Endothelial cell of umbilical vein (primary cell): ENCODE data around the gene CCL21. TPM values are rescaled to one million over a fixed set of nuclear protein-coding genes. Genes with fewer than 3 reads are reported as not detected.

ENCODE experiments used
- BruUV-seq: library from RNA; stranded (reverse); fragments of 400-500 nt; replicated peaks from 2 replicates; lab custom pipeline; 2021; lab: Mats Ljungman, UMichigan
- CTCF ChIA-PET: fragments of 300-600, 350-600 bp; sonication (Branson Sonifier 250); formaldehyde crosslinking; loops from one replicate; lab custom pipeline; 2021; ENCODE audit warnings: antibody characterized with exemption, inconsistent platforms; lab: Charles Lee
- POLR2A ChIA-PET: fragments of 300-600, 350-600 bp; sonication (Branson Sonifier 250); formaldehyde crosslinking; loops from one replicate; lab custom pipeline; 2021; ENCODE audit warnings: antibody characterized with exemption, inconsistent platforms; lab: Charles Lee
- DNase-seq: peaks from one replicate; pipeline ENCODE4 v3.0.0-alpha.2; 2011; ENCODE audit warnings: low read depth, low spot score
- FAIRE-seq: peaks from 2 replicates; lab custom pipeline; 2011; peaks lifted over from hg19 to GRCh38; lab: Jason Lieb, UNC
- H2AFZ ChIP-seq: 2 replicates; pipeline ENCODE4 v1.6.0; 2012; ENCODE audit warnings: low read depth, low read length, control low read depth, inconsistent platforms
- H3K27ac ChIP-seq: 2 replicates; pipeline ENCODE4 v1.5.1; 2011; ENCODE audit warnings: low read depth, mild to moderate bottlenecking, control low read depth, low read length, moderate library complexity; ENCODE audit not compliant: insufficient read depth
- H3K27me3 ChIP-seq, 2 experiments: 2 replicates each; pipeline versions ENCODE4 v1.6.0 to v1.6.1; 2011; ENCODE audit warnings: low read length in 2 of 2, mixed read lengths in 1 of 2; ENCODE audit not compliant: control insufficient read depth in 2 of 2, insufficient read depth in 2 of 2
- H3K36me3 ChIP-seq, 2 experiments: 2 replicates in 1 of 2; 3 replicates in 1 of 2; pipeline ENCODE4 v1.5.1; 2011; ENCODE audit warnings: low read length in 2 of 2, mild to moderate bottlenecking in 1 of 2, moderate library complexity in 1 of 2; ENCODE audit not compliant: control insufficient read depth in 2 of 2, insufficient read depth in 2 of 2; ENCODE audit errors: extremely low read depth in 1 of 2
- H3K4me1 ChIP-seq: 3 replicates; pipeline ENCODE4 v1.5.1; 2011; ENCODE audit warnings: mild to moderate bottlenecking, low read length; ENCODE audit not compliant: control insufficient read depth, insufficient read depth; ENCODE audit errors: extremely low read depth
- H3K4me2 ChIP-seq: 2 replicates; pipeline ENCODE4 v1.6.1; 2011; ENCODE audit warnings: low read length, control low read depth, mixed read lengths; ENCODE audit not compliant: insufficient read depth
- H3K4me3 ChIP-seq, 3 experiments: fragments of 200-600 bp in 1 of 3; sonication (generic), shearing (Covaris generic) in 1 of 3; replicated peaks in 1 of 3; 2 replicates each; pipeline ENCODE4 v1.5.1; 2011 to 2016; ENCODE audit warnings: control low read depth in 3 of 3, low read length in 3 of 3, mild to moderate bottlenecking in 2 of 3, inconsistent platforms in 1 of 3, low read depth in 1 of 3, moderate library complexity in 1 of 3; ENCODE audit not compliant: insufficient read depth in 1 of 3
- H3K79me2 ChIP-seq: 2 replicates; pipeline ENCODE4 v1.6.0; 2012; ENCODE audit warnings: low read length, inconsistent platforms; ENCODE audit not compliant: control insufficient read depth, insufficient read depth
- H3K9ac ChIP-seq: replicated peaks from 2 replicates; pipeline ENCODE3; 2011; ENCODE audit warnings: low read length, control low read depth; ENCODE audit not compliant: insufficient read depth; ENCODE audit errors: extremely low read depth
- H3K9me1 ChIP-seq: replicated peaks from 3 replicates; pipeline ENCODE4 v1.6.0; 2011; ENCODE audit warnings: mild to moderate bottlenecking, low read length; ENCODE audit not compliant: control insufficient read depth, insufficient read depth; ENCODE audit errors: extremely low read depth
- H3K9me3 ChIP-seq: replicated peaks from 2 replicates; pipeline ENCODE4 v1.5.1; 2012; ENCODE audit warnings: low read length, inconsistent platforms; ENCODE audit not compliant: control insufficient read depth, insufficient read depth
- H4K20me1 ChIP-seq: replicated peaks from 2 replicates; pipeline ENCODE3; 2011; ENCODE audit warnings: mild to moderate bottlenecking, low read length; ENCODE audit not compliant: control insufficient read depth, insufficient read depth; ENCODE audit errors: extremely low read depth
- EZH2 ChIP-seq: IDR thresholded peaks from 2 replicates; pipeline ENCODE4 v1.6.1; 2012; ENCODE audit warnings: borderline replicate concordance, low read depth, mild to moderate bottlenecking, moderate library complexity, low read length, inconsistent platforms; ENCODE audit not compliant: severe bottlenecking
- FOS ChIP-seq: IDR thresholded peaks from 2 replicates; pipeline ENCODE4 v1.6.1; 2011; ENCODE audit warnings: mild to moderate bottlenecking, low read length, moderate library complexity, borderline replicate concordance; ENCODE audit not compliant: insufficient read depth
- GATA2 ChIP-seq: IDR thresholded peaks from 2 replicates; pipeline ENCODE4 v1.7.0; 2011; ENCODE audit warnings: low read depth, mild to moderate bottlenecking, moderate library complexity, mixed read lengths, low read length; ENCODE audit not compliant: insufficient read length, insufficient read depth
- JUN ChIP-seq: IDR thresholded peaks from 2 replicates; pipeline ENCODE4 v1.6.1; 2011; ENCODE audit warnings: borderline replicate concordance, low read depth; ENCODE audit not compliant: insufficient read length, insufficient read depth
- MAX ChIP-seq: IDR thresholded peaks from 2 replicates; pipeline ENCODE4 v1.6.1; 2011; ENCODE audit not compliant: insufficient read depth, insufficient read length
- MYC ChIP-seq: IDR thresholded peaks from one replicate; pipeline ENCODE4 v1.6.1; 2011; ENCODE audit warnings: mild to moderate bottlenecking, low read depth, low read length
- POLR2A ChIP-seq: IDR thresholded peaks from 2 replicates; pipeline ENCODE4 v1.6.1; 2012; ENCODE audit warnings: low read depth, mild to moderate bottlenecking, control low read depth, low read length
- POLR2AphosphoS5 ChIP-seq: IDR thresholded peaks from 2 replicates; pipeline ENCODE4 v1.6.1; 2012; ENCODE audit warnings: low read depth, mild to moderate bottlenecking, control low read depth, low read length, moderate library complexity; ENCODE audit not compliant: insufficient read depth
- dilution Hi-C: fragments of 300-500 bp; cut with MboI; formaldehyde crosslinking; loops from one replicate; pipeline ENCODE4 v1.15.0; 2019; ENCODE audit warnings: low sequenced_read_pairs; ENCODE audit not compliant: extremely low pct_ligation_motif_present
- intact Hi-C: fragments of 100-400 bp; cut with micrococcal nuclease; formaldehyde crosslinking; loops from one replicate; pipeline ENCODE4 v1.10.0; 2022
- polyA plus RNA-seq, 4 experiments: library from polyadenylated mRNA; depleted of rRNA in 3 of 4; stranded (reverse) in 3 of 4; unstranded in 1 of 4; fragments of >200 nt; gene quantifications; 2 replicates each; pipeline versions ENCODE4 v1.2.1 to v1.2.3, GENCODE V29; 2011 to 2012; ENCODE audit warnings: missing spikeins in 1 of 4
- total RNA-seq: library from RNA; stranded (reverse); gene quantifications from 2 replicates; pipeline ENCODE4 v1.2.3, GENCODE V29; 2021
- TF ChIP-seq, protein P1 (sequence below), 2 donors: IDR thresholded peaks; 1 replicate in 1 of 2; 2 replicates in 1 of 2; pipeline ENCODE4 v1.5.1; 2011; ENCODE audit warnings: low read length in 2 of 2, mild to moderate bottlenecking in 2 of 2, moderate library complexity in 2 of 2, control low read depth in 1 of 2, inconsistent platforms in 1 of 2, low read depth in 1 of 2; ENCODE audit not compliant: insufficient read depth in 1 of 2; ENCODE audit errors: extremely low read depth in 1 of 2

CCL21 gene
- total and polyA plus RNA-seq, 2 donors (not counting 3 experiments of a cell fraction or from before 2014, with no cell fraction given), result 0.17 TPM; not detected in 1

DNA sequence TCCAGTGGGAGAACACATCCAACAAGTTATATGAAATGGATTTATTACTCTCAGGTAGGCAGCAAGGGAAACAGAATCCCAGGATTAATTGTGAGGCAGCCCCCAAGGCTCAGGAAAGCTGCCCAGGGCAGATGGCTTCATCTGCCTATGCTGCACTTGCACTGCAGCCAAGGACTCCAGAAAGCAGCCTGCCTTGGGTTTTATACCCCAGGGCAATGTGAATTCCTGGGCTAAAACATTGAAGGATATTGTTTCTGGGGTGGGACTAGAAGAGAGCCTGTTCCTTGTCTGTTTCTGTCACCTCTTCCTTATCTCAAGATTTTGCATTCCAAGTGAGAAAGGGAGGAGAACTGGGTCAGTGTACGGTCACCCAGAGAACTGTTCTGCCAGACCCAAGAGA lies 38.6 kb downstream of the CCL21 start:
- Histone ChIP-seq H3K9me3 (no peaks in the 10 kb centered on the region), H3K36me3 (no peaks in the 10 kb centered on the region), H4K20me1 (no peaks in the 10 kb centered on the region), H2AFZ (no peak overlapping the region), H3K4me2 (no peak overlapping the region), H3K79me2 (no peaks in the 10 kb centered on the region), H3K27me3 (no peaks in the 10 kb centered on the region), H3K4me1 (no peaks in the 10 kb centered on the region), H3K9ac (no peak overlapping the region), H3K27ac (no peak overlapping the region), H3K4me3 (no peak overlapping the region), H3K9me1 (no peaks in the 10 kb centered on the region)
- DNase-seq (no peak), FAIRE-seq (no peak)
- POLR2A ChIA-PET, result no interaction called here
- intact Hi-C loops, result loop anchor here (10.0 kb wide), 1 partner anchor 313 kb away; the partner anchor contains the start of gene DNAJB5
- dilution Hi-C loops, result no loop called here
- CTCF ChIA-PET, result interaction anchor here (1.4 kb wide), 1 partner anchor 31 kb away, joined by 9 read pairs; no protein-coding TSS in a partner anchor
- no peak for TF ChIP-seq JUN
- no peak for TF ChIP-seq MYC
- no peak for TF ChIP-seq POLR2A
- BruUV-seq, result no TSS peak

- Histone ChIP-seq H3K4me2 (no peak overlapping the region), H4K20me1 (no peaks in the 10 kb centered on the region), H3K27me3 (no peaks in the 10 kb centered on the region), H3K4me3 (no peak overlapping the region), H3K36me3 (no peaks in the 10 kb centered on the region), H3K9me1 (no peaks in the 10 kb centered on the region), H3K9ac (no peak overlapping the region), H3K79me2 (no peaks in the 10 kb centered on the region), H3K9me3 (no peaks in the 10 kb centered on the region), H3K27ac (no peak overlapping the region), H2AFZ (no peak overlapping the region), H3K4me1 (peaks cover 1% of the 10 kb centered on the region)
- FAIRE-seq, result no peak
- dilution Hi-C loops, result no loop called here
- DNase-seq, result no peak
- ChIA-PET POLR2A (no interaction called here), CTCF (interaction anchor here (1.4 kb wide), 1 partner anchor 32 kb away, joined by 9 read pairs; no protein-coding TSS in a partner anchor)
- intact Hi-C loops, result loop anchor here (10.0 kb wide), 1 partner anchor 315 kb away; the partner anchor contains the start of gene DNAJB5
- no TSS peak for BruUV-seq
- TF ChIP-seq GATA2 (no peak), MAX (no peak), POLR2AphosphoS5 (no peak), EZH2 (no peak), MYC (no peak), POLR2A (no peak), JUN (no peak), FOS (no peak)
- TF ChIP-seq, protein P1, sequence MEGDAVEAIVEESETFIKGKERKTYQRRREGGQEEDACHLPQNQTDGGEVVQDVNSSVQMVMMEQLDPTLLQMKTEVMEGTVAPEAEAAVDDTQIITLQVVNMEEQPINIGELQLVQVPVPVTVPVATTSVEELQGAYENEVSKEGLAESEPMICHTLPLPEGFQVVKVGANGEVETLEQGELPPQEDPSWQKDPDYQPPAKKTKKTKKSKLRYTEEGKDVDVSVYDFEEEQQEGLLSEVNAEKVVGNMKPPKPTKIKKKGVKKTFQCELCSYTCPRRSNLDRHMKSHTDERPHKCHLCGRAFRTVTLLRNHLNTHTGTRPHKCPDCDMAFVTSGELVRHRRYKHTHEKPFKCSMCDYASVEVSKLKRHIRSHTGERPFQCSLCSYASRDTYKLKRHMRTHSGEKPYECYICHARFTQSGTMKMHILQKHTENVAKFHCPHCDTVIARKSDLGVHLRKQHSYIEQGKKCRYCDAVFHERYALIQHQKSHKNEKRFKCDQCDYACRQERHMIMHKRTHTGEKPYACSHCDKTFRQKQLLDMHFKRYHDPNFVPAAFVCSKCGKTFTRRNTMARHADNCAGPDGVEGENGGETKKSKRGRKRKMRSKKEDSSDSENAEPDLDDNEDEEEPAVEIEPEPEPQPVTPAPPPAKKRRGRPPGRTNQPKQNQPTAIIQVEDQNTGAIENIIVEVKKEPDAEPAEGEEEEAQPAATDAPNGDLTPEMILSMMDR (IDR thresholded peaks at IDR 0.05; ENCODE audit: extremely low read depth in 1 of 2, insufficient read depth in 1 of 2, low read depth in 1 of 2, low read length in 2 of 2), result no peak
These were observed 40.0 kb downstream of the CCL21 start for GRCh38 chr9:34669809-34670562.
